GM12878 (cell line): ENCODE results near the gene CFAP65. TPM values are rescaled to one million over a fixed set of nuclear protein-coding genes. Genes with fewer than 3 reads are reported as not detected.

Source experiments
- ASH2L ChIP-seq: fragments of 300-600, 200-600 bp; sonication (generic); IDR thresholded peaks from 2 replicates; pipeline ENCODE4 v1.6.1; 2017; ENCODE audit warnings: low read depth, mild to moderate bottlenecking, borderline replicate concordance
- ATF2 ChIP-seq: IDR thresholded peaks from 2 replicates; pipeline ENCODE4 v1.6.1; 2012; ENCODE audit warnings: low read length, inconsistent platforms
- ATF3 ChIP-seq: IDR thresholded peaks from 2 replicates; pipeline ENCODE4 v1.6.1; 2011; ENCODE audit warnings: low read depth, mild to moderate bottlenecking, low read length, moderate library complexity, borderline replicate concordance; ENCODE audit errors: extremely low read depth
- CREB1 ChIP-seq: IDR thresholded peaks from 2 replicates; pipeline ENCODE4 v1.6.1; 2012; ENCODE audit warnings: low read depth, mild to moderate bottlenecking, inconsistent platforms
- ELK1 ChIP-seq: IDR thresholded peaks from 2 replicates; pipeline ENCODE4 v1.6.1; 2012; ENCODE audit warnings: low read depth, low read length, improper control_type of control experiment
- LARP7 ChIP-seq: fragments of 450-650 bp; IDR thresholded peaks from 2 replicates; pipeline ENCODE4 v1.6.1; 2017; ENCODE audit warnings: mild to moderate bottlenecking
- MLLT1 ChIP-seq: fragments of 450-650 bp; IDR thresholded peaks from 2 replicates; pipeline ENCODE4 v1.6.1; 2016; ENCODE audit warnings: mild to moderate bottlenecking
- MTA3 ChIP-seq: IDR thresholded peaks from 2 replicates; pipeline ENCODE4 v1.6.1; 2012; ENCODE audit warnings: low read length, inconsistent platforms, borderline replicate concordance
- MYC ChIP-seq: IDR thresholded peaks from 2 replicates; pipeline ENCODE4 v1.6.1; 2011; ENCODE audit warnings: mild to moderate bottlenecking, low read length, moderate library complexity, inconsistent platforms; ENCODE audit not compliant: insufficient read depth, insufficient replicate concordance, insufficient read length, severe bottlenecking
- NFXL1 ChIP-seq: fragments of 450-650 bp; IDR thresholded peaks from 2 replicates; pipeline ENCODE4 v1.6.1; 2017; ENCODE audit warnings: antibody characterized with exemption, mild to moderate bottlenecking, borderline replicate concordance
- PKNOX1 ChIP-seq: fragments of 450-650 bp; IDR thresholded peaks from 2 replicates; pipeline ENCODE4 v1.6.1; 2016; ENCODE audit warnings: mild to moderate bottlenecking
- REST ChIP-seq: IDR thresholded peaks from 2 replicates; pipeline ENCODE4 v1.6.1; 2012; ENCODE audit warnings: mild to moderate bottlenecking, low read depth, low read length
- SMAD1 ChIP-seq: fragments of 450-650 bp; IDR thresholded peaks from 2 replicates; pipeline ENCODE4 v1.6.1; 2018; ENCODE audit warnings: mild to moderate bottlenecking, low read depth; ENCODE audit not compliant: partially characterized antibody
- SPI1 ChIP-seq: IDR thresholded peaks from 2 replicates; pipeline ENCODE4 v1.6.1; 2011; ENCODE audit warnings: low read depth, mild to moderate bottlenecking, low read length, moderate library complexity, borderline replicate concordance; ENCODE audit not compliant: insufficient read depth
- TAF1 ChIP-seq: IDR thresholded peaks from 2 replicates; pipeline ENCODE4 v1.6.1; 2011; ENCODE audit warnings: mild to moderate bottlenecking, low read depth, low read length, borderline replicate concordance
- TCF12 ChIP-seq: IDR thresholded peaks from 2 replicates; pipeline ENCODE4 v1.6.1; 2011; ENCODE audit warnings: low read depth, mild to moderate bottlenecking, low read length
- TCF3 ChIP-seq: IDR thresholded peaks from 2 replicates; pipeline ENCODE4 v1.6.1; 2012; ENCODE audit warnings: low read depth, mild to moderate bottlenecking, low read length, borderline replicate concordance; ENCODE audit not compliant: insufficient read depth
- ZNF24 ChIP-seq: fragments of 450-650 bp; IDR thresholded peaks from 2 replicates; pipeline ENCODE4 v1.6.1; 2017; ENCODE audit warnings: antibody characterized with exemption, mild to moderate bottlenecking
- ZNF384 ChIP-seq: IDR thresholded peaks from 2 replicates; pipeline ENCODE4 v1.6.1; 2012; ENCODE audit warnings: low read depth, mild to moderate bottlenecking, low read length, improper control_type of control experiment, borderline replicate concordance
- ZSCAN29 ChIP-seq: fragments of 450-650 bp; IDR thresholded peaks from 2 replicates; pipeline ENCODE4 v1.6.1; 2017; ENCODE audit warnings: mild to moderate bottlenecking, moderate library complexity
- polyA plus RNA-seq, 11 experiments: library from polyadenylated mRNA; depleted of rRNA in 4 of 11; unstranded in 6 of 11; stranded (reverse) in 5 of 11; fragments of >200 nt; fragmentation: Nextera tagmentation in 4 of 11; fragmentation: Illumina TruSeq in 1 of 11; extraction: Ambion mirVana in 4 of 11; extraction: Trizol in 1 of 11; gene quantifications; 1 replicate in 1 of 11; 2 replicates in 10 of 11; pipeline versions ENCODE4 v1.2.1 to v1.2.3, GENCODE V29; 2011 to 2016; ENCODE audit warnings: inconsistent platforms in 2 of 11, missing spikeins in 2 of 11, low read depth in 1 of 11
- total RNA-seq, 4 experiments: library from RNA; depleted of rRNA in 3 of 4; stranded (reverse); fragments of >200 nt in 3 of 4; fragmentation: Illumina TruSeq in 1 of 4; extraction: Trizol in 1 of 4; gene quantifications; 2 replicates each; pipeline versions ENCODE4 v1.2.1 to v1.2.3, GENCODE V29; 2013 to 2021

The CFAP65 gene
- total and polyA plus RNA-seq, 10 of the 15 experiments (the other 5 are each of a cell fraction or from before 2014, with no cell fraction given): not detected

- TF ChIP-seq LARP7 (peak; percentile 29; the same call in 1 of the 2 replicates), ZNF24 (no peak), TAF1 (no peak), TCF3 (no peak), MLLT1 (no peak), TCF12 (no peak), ATF2 (no peak), MYC (no peak), SMAD1 (no peak), ASH2L (no peak), ATF3 (no peak), PKNOX1 (no peak), ZNF384 (no peak), MTA3 (no peak), ELK1 (no peak), REST (no peak), CREB1 (no peak), ZSCAN29 (no peak), NFXL1 (no peak), SPI1 (no peak)
These were observed 61.2 kb downstream of the CFAP65 start (continued) for GRCh38 chr2:218979846-218980734.
